Adrenal gland (tissue), 5 donors: ENCODE measurements around the gene MT1F.

ENCODE experiments used
- POLR2A ChIP-seq, 2 donors: fragments of 450-650 bp; IDR thresholded peaks; one replicate each; pipeline ENCODE4 v1.6.1; 2017; ENCODE audit warnings: antibody characterized with exemption in 2 of 2, mild to moderate bottlenecking in 2 of 2, moderate library complexity in 1 of 2
- TF ChIP-seq, protein P1 (sequence below), 6 experiments: fragments of 450-650 bp in 4 of 6; fragments of 200-600 bp in 2 of 6; sonication (generic) in 1 of 6; IDR thresholded peaks; 1 replicate in 5 of 6; 2 replicates in 1 of 6; pipeline versions ENCODE4 v1.5.1 to v1.8.0; 2016 to 2021; ENCODE audit warnings: antibody characterized with exemption in 6 of 6, mild to moderate bottlenecking in 2 of 6, moderate library complexity in 1 of 6
- donor health status: DM: no; HTN: no; CAD: no.

DNA sequence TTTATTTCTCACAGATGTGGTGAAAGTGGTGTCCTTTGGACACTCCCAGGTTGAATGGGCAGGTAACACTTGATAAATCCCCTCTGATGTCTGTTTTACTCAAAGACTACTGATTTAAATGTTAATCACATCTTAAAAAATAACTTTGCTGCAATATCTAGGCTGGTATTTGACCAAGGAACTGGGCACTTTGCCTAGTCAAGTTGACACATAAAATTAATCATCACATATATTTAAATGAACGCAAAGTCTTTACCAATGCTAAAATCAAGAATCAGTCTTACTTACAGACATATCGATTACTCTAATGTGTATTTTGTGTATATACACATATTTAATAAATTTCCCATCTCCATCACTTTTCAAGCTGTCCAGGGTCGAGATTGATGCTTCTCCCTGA is 42.4 kb upstream of the MT1F start:
- TF ChIP-seq, protein P1, sequence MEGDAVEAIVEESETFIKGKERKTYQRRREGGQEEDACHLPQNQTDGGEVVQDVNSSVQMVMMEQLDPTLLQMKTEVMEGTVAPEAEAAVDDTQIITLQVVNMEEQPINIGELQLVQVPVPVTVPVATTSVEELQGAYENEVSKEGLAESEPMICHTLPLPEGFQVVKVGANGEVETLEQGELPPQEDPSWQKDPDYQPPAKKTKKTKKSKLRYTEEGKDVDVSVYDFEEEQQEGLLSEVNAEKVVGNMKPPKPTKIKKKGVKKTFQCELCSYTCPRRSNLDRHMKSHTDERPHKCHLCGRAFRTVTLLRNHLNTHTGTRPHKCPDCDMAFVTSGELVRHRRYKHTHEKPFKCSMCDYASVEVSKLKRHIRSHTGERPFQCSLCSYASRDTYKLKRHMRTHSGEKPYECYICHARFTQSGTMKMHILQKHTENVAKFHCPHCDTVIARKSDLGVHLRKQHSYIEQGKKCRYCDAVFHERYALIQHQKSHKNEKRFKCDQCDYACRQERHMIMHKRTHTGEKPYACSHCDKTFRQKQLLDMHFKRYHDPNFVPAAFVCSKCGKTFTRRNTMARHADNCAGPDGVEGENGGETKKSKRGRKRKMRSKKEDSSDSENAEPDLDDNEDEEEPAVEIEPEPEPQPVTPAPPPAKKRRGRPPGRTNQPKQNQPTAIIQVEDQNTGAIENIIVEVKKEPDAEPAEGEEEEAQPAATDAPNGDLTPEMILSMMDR (IDR thresholded peaks at IDR 0.05), result no peak
- no peak for TF ChIP-seq POLR2A (IDR thresholded peaks at IDR 0.05)
